HEK293 (cell line): ENCODE results near the gene ZNF266.

Experiments used
- CTCF ChIA-PET: fragments of 350-600 bp; formaldehyde crosslinking; extraction: SDS; loops from one replicate; lab custom pipeline; 2021; ENCODE audit warnings: antibody characterized with exemption; lab: Yijun Ruan, JAX
- POLR2A ChIA-PET: fragments of 300-600 bp; formaldehyde crosslinking; extraction: SDS; loops from one replicate; lab custom pipeline; 2020; ENCODE audit warnings: antibody characterized with exemption, inconsistent platforms; lab: Yijun Ruan, JAX
- H3K27ac ChIP-seq: fragments of 200-500 bp; sonication (Bioruptor generic); 2 replicates; pipeline ENCODE4 v1.5.1; 2014; ENCODE audit warnings: low read depth, low read length, control low read depth, inconsistent platforms; ENCODE audit errors: extremely low read depth
- H3K36me3 ChIP-seq, 2 experiments: fragments of 200-500 bp in 1 of 2; sonication (Bioruptor generic) in 1 of 2; 1 replicate in 1 of 2; 2 replicates in 1 of 2; pipeline ENCODE4 v1.5.1; 2014 to 2017; ENCODE audit warnings: inconsistent platforms in 2 of 2, low read length in 2 of 2; ENCODE audit not compliant: control insufficient read depth in 2 of 2, insufficient read depth in 1 of 2
- H3K4me1 ChIP-seq: fragments of 200-500 bp; sonication (Bioruptor generic); 2 replicates; pipeline ENCODE4 v1.5.1; 2014; ENCODE audit warnings: mild to moderate bottlenecking, low read length, inconsistent platforms; ENCODE audit not compliant: control insufficient read depth, insufficient read depth
- H3K4me3 ChIP-seq: 2 replicates; pipeline ENCODE4 v1.5.1; 2011; ENCODE audit warnings: low read depth, mild to moderate bottlenecking, control low read depth, low read length, moderate library complexity
- H3K9me3 ChIP-seq: fragments of 200-500 bp; sonication (Bioruptor generic); 2 replicates; pipeline ENCODE4 v1.5.1; 2014; ENCODE audit warnings: low read depth, low read length, inconsistent platforms; ENCODE audit not compliant: control insufficient read depth, insufficient read depth
- GFI1B ChIP-seq: fragments of 450-650 bp; formaldehyde crosslinking; IDR thresholded peaks from 2 replicates; pipeline ENCODE4 v1.5.1; 2016; ENCODE audit warnings: missing biosample characterization, missing genetic modification characterization
- KLF16 ChIP-seq: fragments of 450-650 bp; formaldehyde crosslinking; IDR thresholded peaks from 2 replicates; pipeline ENCODE4 v1.5.1; 2017; ENCODE audit warnings: missing biosample characterization, missing genetic modification characterization
- PRDM10 ChIP-seq: fragments of 450-650 bp; formaldehyde crosslinking; IDR thresholded peaks from 2 replicates; pipeline ENCODE4 v1.5.1; 2016; ENCODE audit warnings: missing biosample characterization, missing genetic modification characterization
- SALL2 ChIP-seq: fragments of 450-650 bp; formaldehyde crosslinking; IDR thresholded peaks from 2 replicates; pipeline ENCODE4 v1.5.0; 2017; ENCODE audit warnings: missing biosample characterization, mild to moderate bottlenecking, missing genetic modification characterization, borderline replicate concordance
- SCRT2 ChIP-seq: fragments of 450-650 bp; formaldehyde crosslinking; IDR thresholded peaks from 2 replicates; pipeline ENCODE4 v1.5.1; 2016; ENCODE audit warnings: missing biosample characterization, missing genetic modification characterization
- WT1 ChIP-seq: fragments of 450-650 bp; formaldehyde crosslinking; IDR thresholded peaks from 2 replicates; pipeline ENCODE4 v1.5.1; 2016; ENCODE audit warnings: missing biosample characterization, missing genetic modification characterization
- ZNF140 ChIP-seq: fragments of 450-650 bp; formaldehyde crosslinking; IDR thresholded peaks from 2 replicates; pipeline ENCODE4 v1.5.1; 2016; ENCODE audit warnings: missing biosample characterization, missing genetic modification characterization
- ZNF174 ChIP-seq: fragments of 450-650 bp; formaldehyde crosslinking; IDR thresholded peaks from 2 replicates; pipeline ENCODE4 v1.5.0; 2017; ENCODE audit warnings: missing biosample characterization, mild to moderate bottlenecking, missing genetic modification characterization
- ZNF335 ChIP-seq: fragments of 450-650 bp; formaldehyde crosslinking; conservative IDR thresholded peaks from 2 replicates; pipeline ENCODE4 v1.5.1; 2016; ENCODE audit warnings: missing biosample characterization, missing genetic modification characterization
- ZNF404 ChIP-seq: fragments of 450-650 bp; formaldehyde crosslinking; IDR thresholded peaks from 2 replicates; pipeline ENCODE4 v1.5.1; 2017; ENCODE audit warnings: missing biosample characterization, missing genetic modification characterization
- ZNF426 ChIP-seq: fragments of 450-650 bp; formaldehyde crosslinking; IDR thresholded peaks from 2 replicates; pipeline ENCODE4 v1.5.1; 2017; ENCODE audit warnings: missing biosample characterization, missing genetic modification characterization, mild to moderate bottlenecking, inconsistent platforms, moderate library complexity
- ZNF473 ChIP-seq: fragments of 450-650 bp; formaldehyde crosslinking; IDR thresholded peaks from 2 replicates; pipeline ENCODE4 v1.5.1; 2017; ENCODE audit warnings: missing biosample characterization, missing genetic modification characterization
- ZNF677 ChIP-seq: fragments of 450-650 bp; IDR thresholded peaks from 2 replicates; pipeline ENCODE4 v1.5.0; 2018; ENCODE audit warnings: missing biosample characterization, mild to moderate bottlenecking, missing genetic modification characterization, moderate library complexity
- ZNF777 ChIP-seq: fragments of 450-650 bp; formaldehyde crosslinking; IDR thresholded peaks from 2 replicates; pipeline ENCODE4 v1.5.1; 2017; ENCODE audit warnings: missing biosample characterization, missing genetic modification characterization, borderline replicate concordance
- ZNF830 ChIP-seq: fragments of 450-650 bp; IDR thresholded peaks from 2 replicates; pipeline ENCODE4 v1.5.0; 2018; ENCODE audit warnings: missing biosample characterization, missing genetic modification characterization, low read depth, mild to moderate bottlenecking, moderate library complexity
- TF ChIP-seq, protein P1 (sequence below): fragments of 450-650 bp; formaldehyde crosslinking; IDR thresholded peaks from 2 replicates; pipeline ENCODE4 v1.5.1; 2017; ENCODE audit warnings: missing biosample characterization, missing genetic modification characterization
- TF ChIP-seq, protein P2 (sequence below): fragments of 450-650 bp; formaldehyde crosslinking; conservative IDR thresholded peaks from 2 replicates; pipeline ENCODE4 v1.5.1; 2016; ENCODE audit warnings: low read depth, missing biosample characterization, missing genetic modification characterization
- TF ChIP-seq, protein P3 (sequence below): fragments of 450-650 bp; formaldehyde crosslinking; IDR thresholded peaks from 2 replicates; pipeline ENCODE4 v1.5.1; 2017; ENCODE audit warnings: missing biosample characterization, missing genetic modification characterization
- TF ChIP-seq, protein P4 (sequence below): fragments of 450-650 bp; formaldehyde crosslinking; IDR thresholded peaks from 2 replicates; pipeline ENCODE4 v1.5.1; 2016; ENCODE audit warnings: missing biosample characterization, missing genetic modification characterization

The ZNF266 gene

GRCh38 chr19:9431475-9431874 is 3.9 kb downstream of the ZNF266 start:
- TF ChIP-seq WT1 (tag by site-specific recombination) (no peak), ZNF830 (tag by site-specific recombination) (no peak), KLF16 (tag by site-specific recombination) (no peak), ZNF335 (no peak)
- TF ChIP-seq, protein P1, sequence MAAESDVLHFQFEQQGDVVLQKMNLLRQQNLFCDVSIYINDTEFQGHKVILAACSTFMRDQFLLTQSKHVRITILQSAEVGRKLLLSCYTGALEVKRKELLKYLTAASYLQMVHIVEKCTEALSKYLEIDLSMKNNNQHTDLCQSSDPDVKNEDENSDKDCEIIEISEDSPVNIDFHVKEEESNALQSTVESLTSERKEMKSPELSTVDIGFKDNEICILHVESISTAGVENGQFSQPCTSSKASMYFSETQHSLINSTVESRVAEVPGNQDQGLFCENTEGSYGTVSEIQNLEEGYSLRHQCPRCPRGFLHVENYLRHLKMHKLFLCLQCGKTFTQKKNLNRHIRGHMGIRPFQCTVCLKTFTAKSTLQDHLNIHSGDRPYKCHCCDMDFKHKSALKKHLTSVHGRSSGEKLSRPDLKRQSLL (tag by site-specific recombination) = no peak
- TF ChIP-seq, all 188 proteins: peak for 0
- H3K4me1 ChIP-seq = no peaks in the 10 kb centered on the region
- POLR2A ChIA-PET = no interaction called here
- H3K27ac ChIP-seq = no peak overlapping the region
- peaks cover 21 to 69% of the 10 kb centered on the region in 2 experiments for H3K36me3 ChIP-seq
- no peak overlapping the region for H3K4me3 ChIP-seq
- no peaks in the 10 kb centered on the region for H3K9me3 ChIP-seq
- CTCF ChIA-PET = interaction anchor here (0.6 kb wide), 1 partner anchor 229 kb away, joined by 3 read pairs; no protein-coding TSS in a partner anchor

DNA sequence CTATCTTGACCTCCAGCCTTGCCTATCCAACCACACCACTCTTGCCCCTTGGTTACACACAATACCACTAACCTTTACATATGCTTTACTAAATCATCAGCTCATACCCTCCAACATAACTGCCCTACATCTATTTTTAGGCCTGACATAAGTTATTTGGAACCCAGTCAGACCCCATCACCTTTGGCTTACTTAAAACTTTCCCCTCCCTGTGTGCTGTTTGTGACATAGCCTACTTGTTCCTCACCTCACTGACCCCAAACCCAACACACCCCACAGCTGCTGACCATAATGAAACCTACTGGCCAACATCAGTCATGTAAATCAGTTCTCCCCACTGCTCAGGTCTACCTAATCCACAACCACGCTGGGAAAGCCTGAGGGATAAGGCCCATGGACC is 4.9 kb downstream of the ZNF266 start:
- H3K36me3 ChIP-seq = peaks cover 21 to 79% of the 10 kb centered on the region in 2 experiments
- H3K9me3 ChIP-seq = no peaks in the 10 kb centered on the region
- no peak overlapping the region for H3K27ac ChIP-seq
- POLR2A ChIA-PET = no interaction called here
- CTCF ChIA-PET = interaction anchor here (0.5 kb wide), 1 partner anchor 348 kb away, joined by 3 read pairs; no protein-coding TSS in a partner anchor
- H3K4me3 ChIP-seq = no peak overlapping the region
- no peak for TF ChIP-seq ZNF473 (tag by site-specific recombination)
- no peak for TF ChIP-seq SALL2 (tag by site-specific recombination)
- no peak for TF ChIP-seq PRDM10 (tag by site-specific recombination)
- TF ChIP-seq ZNF677 (tag by site-specific recombination) = no peak
- TF ChIP-seq, protein P2, sequence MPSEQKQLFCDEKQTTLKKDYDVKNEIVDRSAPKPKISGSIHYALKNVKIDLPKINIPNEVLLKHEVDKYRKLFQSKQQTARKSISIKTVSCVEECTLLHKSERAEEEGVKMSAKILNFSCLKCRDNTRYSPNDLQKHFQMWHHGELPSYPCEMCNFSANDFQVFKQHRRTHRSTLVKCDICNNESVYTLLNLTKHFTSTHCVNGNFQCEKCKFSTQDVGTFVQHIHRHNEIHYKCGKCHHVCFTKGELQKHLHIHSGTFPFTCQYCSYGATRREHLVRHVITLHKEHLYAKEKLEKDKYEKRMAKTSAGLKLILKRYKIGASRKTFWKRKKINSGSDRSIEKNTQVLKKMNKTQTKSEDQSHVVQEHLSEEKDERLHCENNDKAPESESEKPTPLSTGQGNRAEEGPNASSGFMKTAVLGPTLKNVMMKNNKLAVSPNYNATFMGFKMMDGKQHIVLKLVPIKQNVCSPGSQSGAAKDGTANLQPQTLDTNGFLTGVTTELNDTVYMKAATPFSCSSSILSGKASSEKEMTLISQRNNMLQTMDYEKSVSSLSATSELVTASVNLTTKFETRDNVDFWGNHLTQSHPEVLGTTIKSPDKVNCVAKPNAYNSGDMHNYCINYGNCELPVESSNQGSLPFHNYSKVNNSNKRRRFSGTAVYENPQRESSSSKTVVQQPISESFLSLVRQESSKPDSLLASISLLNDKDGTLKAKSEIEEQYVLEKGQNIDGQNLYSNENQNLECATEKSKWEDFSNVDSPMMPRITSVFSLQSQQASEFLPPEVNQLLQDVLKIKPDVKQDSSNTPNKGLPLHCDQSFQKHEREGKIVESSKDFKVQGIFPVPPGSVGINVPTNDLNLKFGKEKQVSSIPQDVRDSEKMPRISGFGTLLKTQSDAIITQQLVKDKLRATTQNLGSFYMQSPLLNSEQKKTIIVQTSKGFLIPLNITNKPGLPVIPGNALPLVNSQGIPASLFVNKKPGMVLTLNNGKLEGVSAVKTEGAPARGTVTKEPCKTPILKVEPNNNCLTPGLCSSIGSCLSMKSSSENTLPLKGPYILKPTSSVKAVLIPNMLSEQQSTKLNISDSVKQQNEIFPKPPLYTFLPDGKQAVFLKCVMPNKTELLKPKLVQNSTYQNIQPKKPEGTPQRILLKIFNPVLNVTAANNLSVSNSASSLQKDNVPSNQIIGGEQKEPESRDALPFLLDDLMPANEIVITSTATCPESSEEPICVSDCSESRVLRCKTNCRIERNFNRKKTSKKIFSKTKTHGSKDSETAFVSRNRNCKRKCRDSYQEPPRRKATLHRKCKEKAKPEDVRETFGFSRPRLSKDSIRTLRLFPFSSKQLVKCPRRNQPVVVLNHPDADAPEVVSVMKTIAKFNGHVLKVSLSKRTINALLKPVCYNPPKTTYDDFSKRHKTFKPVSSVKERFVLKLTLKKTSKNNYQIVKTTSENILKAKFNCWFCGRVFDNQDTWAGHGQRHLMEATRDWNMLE (tag by site-specific recombination) = no peak
- TF ChIP-seq ZNF426 (tag by site-specific recombination) = no peak
- no peak for TF ChIP-seq WT1 (tag by site-specific recombination)
- TF ChIP-seq, protein P3, sequence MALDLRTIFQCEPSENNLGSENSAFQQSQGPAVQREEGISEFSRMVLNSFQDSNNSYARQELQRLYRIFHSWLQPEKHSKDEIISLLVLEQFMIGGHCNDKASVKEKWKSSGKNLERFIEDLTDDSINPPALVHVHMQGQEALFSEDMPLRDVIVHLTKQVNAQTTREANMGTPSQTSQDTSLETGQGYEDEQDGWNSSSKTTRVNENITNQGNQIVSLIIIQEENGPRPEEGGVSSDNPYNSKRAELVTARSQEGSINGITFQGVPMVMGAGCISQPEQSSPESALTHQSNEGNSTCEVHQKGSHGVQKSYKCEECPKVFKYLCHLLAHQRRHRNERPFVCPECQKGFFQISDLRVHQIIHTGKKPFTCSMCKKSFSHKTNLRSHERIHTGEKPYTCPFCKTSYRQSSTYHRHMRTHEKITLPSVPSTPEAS = no peak
- no peak for TF ChIP-seq ZNF404 (tag by site-specific recombination)
- no peak for TF ChIP-seq GFI1B (tag by site-specific recombination)
- TF ChIP-seq, protein P4, sequence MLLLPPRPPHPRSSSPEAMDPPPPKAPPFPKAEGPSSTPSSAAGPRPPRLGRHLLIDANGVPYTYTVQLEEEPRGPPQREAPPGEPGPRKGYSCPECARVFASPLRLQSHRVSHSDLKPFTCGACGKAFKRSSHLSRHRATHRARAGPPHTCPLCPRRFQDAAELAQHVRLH = no peak
- no peak for TF ChIP-seq ZNF140 (tag by site-specific recombination)
- no peak for TF ChIP-seq ZNF174 (tag by site-specific recombination)
- TF ChIP-seq ZNF777 (tag by site-specific recombination) = no peak
- TF ChIP-seq SCRT2 (tag by site-specific recombination) = no peak
- no peaks in the 10 kb centered on the region for H3K4me1 ChIP-seq
